ENCODE results near the gene HEXB. TPM values are rescaled to one million over a fixed set of nuclear protein-coding genes. Genes with fewer than 3 reads are reported as not detected.
"Not testable (repeated sequence)": the region's sequence is repeated elsewhere in the genome, so short reads cannot be mapped to it uniquely, and the experiment has no call there.

Gene HEXB
- total RNA-seq, 1 experiment from 2014 or later, result 65.3 TPM

GRCh38 chr5:74725331-74725730 lies 40.3 kb downstream of the HEXB start:
- Histone ChIP-seq H3K36me3 (ENCODE audit: insufficient read depth, low read length, poor library complexity, severe bottlenecking) (peaks cover 25% of the 10 kb centered on the region), H3K4me1 (ENCODE audit: insufficient read depth, low read length, poor library complexity, severe bottlenecking) (no peaks in the 10 kb centered on the region), H3K4me3 (ENCODE audit: low read depth, low read length, poor library complexity, severe bottlenecking) (no peak overlapping the region), H3K27me3 (replicated peaks; ENCODE audit: insufficient read depth, low read depth, low read length, poor library complexity) (no peaks in the 10 kb centered on the region), H3K27ac (ENCODE audit: low read depth, low read length, poor library complexity, severe bottlenecking) (no peak overlapping the region), H3K9me3 (ENCODE audit: low read depth, low read length, poor library complexity, severe bottlenecking) (no peaks in the 10 kb centered on the region)
- POLR2A ChIA-PET (ENCODE audit: low non-redundant PET), result no interaction called here
- no peak for DNase-seq (ENCODE audit: low spot score)
- BruUV-seq (replicated peaks), result no TSS peak
- TF ChIP-seq EZH2 (IDR thresholded peaks at IDR 0.05; ENCODE audit: borderline replicate concordance, low read depth, low read length, poor library complexity, severe bottlenecking) (no peak), CTCF (conservative IDR thresholded peaks at IDR 0.05; ENCODE audit: low read depth, low read length) (no peak)
- CTCF ChIA-PET, result interaction anchor here (0.5 kb wide), 1 partner anchor 550 kb away, joined by 3 read pairs; no protein-coding TSS in a partner anchor
- intact Hi-C loops (cut with micrococcal nuclease; ENCODE audit: unreplicated experiment), result no loop called here

GRCh38 chr5:74736759-74737158 lies 51.7 kb downstream of the HEXB start:
- H3K4me3 ChIP-seq (ENCODE audit: low read depth, low read length, poor library complexity, severe bottlenecking), result no peak overlapping the region
- no TSS peak for BruUV-seq (replicated peaks)
- no peak overlapping the region for H3K27ac ChIP-seq (ENCODE audit: low read depth, low read length, poor library complexity, severe bottlenecking)
- CTCF ChIA-PET, result no interaction called here
- peaks cover 45% of the 10 kb centered on the region for H3K36me3 ChIP-seq (ENCODE audit: insufficient read depth, low read length, poor library complexity, severe bottlenecking)
- no peak for DNase-seq (ENCODE audit: low spot score)
- H3K27me3 ChIP-seq (replicated peaks; ENCODE audit: insufficient read depth, low read depth, low read length, poor library complexity), result no peaks in the 10 kb centered on the region
- no peak for TF ChIP-seq EZH2 (IDR thresholded peaks at IDR 0.05; ENCODE audit: borderline replicate concordance, low read depth, low read length, poor library complexity, severe bottlenecking)
- TF ChIP-seq CTCF (conservative IDR thresholded peaks at IDR 0.05; ENCODE audit: low read depth, low read length), result no peak
- POLR2A ChIA-PET (ENCODE audit: low non-redundant PET), result no interaction called here
- H3K9me3 ChIP-seq (ENCODE audit: low read depth, low read length, poor library complexity, severe bottlenecking), result no peaks in the 10 kb centered on the region
- intact Hi-C loops (cut with micrococcal nuclease; ENCODE audit: unreplicated experiment), result no loop called here
- H3K4me1 ChIP-seq (ENCODE audit: insufficient read depth, low read length, poor library complexity, severe bottlenecking), result no peaks in the 10 kb centered on the region

GRCh38 chr5:74738406-74738805 lies 53.4 kb downstream of the HEXB start:
- no peaks in the 10 kb centered on the region for H3K4me1 ChIP-seq (ENCODE audit: insufficient read depth, low read length, poor library complexity, severe bottlenecking)
- POLR2A ChIA-PET (ENCODE audit: low non-redundant PET), result no interaction called here
- no peak for DNase-seq (ENCODE audit: low spot score)
- no peak overlapping the region for H3K4me3 ChIP-seq (ENCODE audit: low read depth, low read length, poor library complexity, severe bottlenecking)
- no peaks in the 10 kb centered on the region for H3K9me3 ChIP-seq (ENCODE audit: low read depth, low read length, poor library complexity, severe bottlenecking)
- BruUV-seq (replicated peaks), result no TSS peak
- TF ChIP-seq EZH2 (IDR thresholded peaks at IDR 0.05; ENCODE audit: borderline replicate concordance, low read depth, low read length, poor library complexity, severe bottlenecking), result no peak
- H3K27me3 ChIP-seq (replicated peaks; ENCODE audit: insufficient read depth, low read depth, low read length, poor library complexity), result no peaks in the 10 kb centered on the region
- CTCF ChIA-PET, result no interaction called here
- intact Hi-C loops (cut with micrococcal nuclease; ENCODE audit: unreplicated experiment), result no loop called here
- no peak overlapping the region for H3K27ac ChIP-seq (ENCODE audit: low read depth, low read length, poor library complexity, severe bottlenecking)
- H3K36me3 ChIP-seq (ENCODE audit: insufficient read depth, low read length, poor library complexity, severe bottlenecking), result peaks cover 46% of the 10 kb centered on the region

GRCh38 chr5:74748742-74749141 lies 63.7 kb downstream of the HEXB start:
- H3K27me3 ChIP-seq (replicated peaks; ENCODE audit: insufficient read depth, low read depth, low read length, poor library complexity); H3K9me3 ChIP-seq (ENCODE audit: low read depth, low read length, poor library complexity, severe bottlenecking); BruUV-seq (replicated peaks); H3K27ac ChIP-seq (ENCODE audit: low read depth, low read length, poor library complexity, severe bottlenecking); H3K4me3 ChIP-seq (ENCODE audit: low read depth, low read length, poor library complexity, severe bottlenecking); H3K4me1 ChIP-seq (ENCODE audit: insufficient read depth, low read length, poor library complexity, severe bottlenecking); CTCF ChIA-PET; DNase-seq (ENCODE audit: low spot score); intact Hi-C loops (cut with micrococcal nuclease; ENCODE audit: unreplicated experiment); POLR2A ChIA-PET (ENCODE audit: low non-redundant PET): not testable (repeated sequence)
- H3K36me3 ChIP-seq (ENCODE audit: insufficient read depth, low read length, poor library complexity, severe bottlenecking), result peaks cover 23% of the 10 kb centered on the region
